Gastrocnemius medialis (tissue), 4 donors: ENCODE results near the gene CPA5.

Experiments
- CTCF ChIP-seq, 5 experiments: fragments of 450-650 bp in 3 of 5; fragments of 200-600 bp in 2 of 5; sonication (generic) in 2 of 5; IDR thresholded peaks in 4 of 5; conservative IDR thresholded peaks in 1 of 5; 1 replicate in 4 of 5; 2 replicates in 1 of 5; pipeline ENCODE4 v1.5.1; 2016 to 2019; ENCODE audit warnings: antibody characterized with exemption in 5 of 5, mild to moderate bottlenecking in 3 of 5, moderate library complexity in 3 of 5
- POLR2A ChIP-seq, 2 donors: fragments of 450-650 bp; IDR thresholded peaks; one replicate each; pipeline ENCODE4 v1.6.1; 2017; ENCODE audit warnings: antibody characterized with exemption in 2 of 2, mild to moderate bottlenecking in 2 of 2, moderate library complexity in 2 of 2

- TF ChIP-seq CTCF (IDR thresholded peaks at IDR 0.05 in 4 of 5, conservative IDR thresholded peaks at IDR 0.05 in 1 of 5) (no peak), POLR2A (IDR thresholded peaks at IDR 0.05) (no peak)
Measured at GRCh38 chr7:130417213-130417612, 72.6 kb downstream of the CPA5 start.
